GM19468 (cell line): Measurements from ENCODE around the gene ARID3A.

Experiments
- ATAC-seq: cut with Tn5 transposase; IDR thresholded peaks from one replicate; pipeline ENCODE4 v1.9.1; 2021; ENCODE audit warnings: mild to moderate bottlenecking, moderate library complexity, moderate number of reproducible peaks; ENCODE audit not compliant: unreplicated experiment; ENCODE audit errors: extremely low read depth

The ARID3A gene

GRCh38 chr19:998064-998463 lies 72.2 kb downstream of the ARID3A start:
- no peak for ATAC-seq

DNA sequence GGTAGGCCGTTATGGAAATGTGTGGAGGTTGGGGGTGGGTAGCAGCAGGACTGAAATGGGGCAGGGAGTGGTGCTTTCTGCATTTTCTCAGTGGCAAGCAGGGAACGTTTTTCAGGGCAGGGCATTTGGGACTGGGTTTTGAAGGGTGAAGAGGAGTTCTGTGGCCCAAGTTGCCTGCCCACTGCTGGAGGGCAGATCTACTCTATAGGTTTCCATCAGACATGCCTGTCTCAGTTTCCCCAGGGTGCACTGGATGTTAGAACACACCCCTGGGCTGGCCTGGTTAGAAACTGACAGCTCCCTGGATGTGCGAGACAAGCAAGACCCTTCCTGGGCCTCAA lies 73.5 kb downstream of the ARID3A start:
- ATAC-seq: no peak

DNA sequence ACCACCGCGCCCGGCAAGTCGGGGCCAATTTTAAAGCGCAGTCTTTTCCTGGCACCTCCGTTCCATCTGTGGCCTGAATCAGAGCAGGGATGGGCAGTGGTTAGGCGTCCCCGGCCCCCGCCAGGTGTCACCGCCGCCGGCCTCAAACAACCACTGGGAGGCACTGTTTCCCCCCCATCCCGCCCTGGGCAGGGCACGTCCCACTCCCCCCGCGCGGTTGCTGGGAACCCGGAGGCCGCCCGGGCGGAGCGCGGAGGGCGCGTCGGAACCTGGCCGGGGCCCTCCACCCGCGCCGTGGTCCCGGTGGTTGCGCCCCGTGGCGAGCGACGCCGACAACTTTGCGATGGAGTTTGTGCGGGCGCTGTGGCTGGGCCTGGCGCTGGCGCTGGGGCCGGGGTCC lies 74.3 kb downstream of the ARID3A start, which contains the start of gene GRIN3B:
GRIN3B (plus strand) TSS at position 325 of the 400 bp plus-strand sequence; CDS start at position 344, 19 bp downstream.
- no peak for ATAC-seq

DNA sequence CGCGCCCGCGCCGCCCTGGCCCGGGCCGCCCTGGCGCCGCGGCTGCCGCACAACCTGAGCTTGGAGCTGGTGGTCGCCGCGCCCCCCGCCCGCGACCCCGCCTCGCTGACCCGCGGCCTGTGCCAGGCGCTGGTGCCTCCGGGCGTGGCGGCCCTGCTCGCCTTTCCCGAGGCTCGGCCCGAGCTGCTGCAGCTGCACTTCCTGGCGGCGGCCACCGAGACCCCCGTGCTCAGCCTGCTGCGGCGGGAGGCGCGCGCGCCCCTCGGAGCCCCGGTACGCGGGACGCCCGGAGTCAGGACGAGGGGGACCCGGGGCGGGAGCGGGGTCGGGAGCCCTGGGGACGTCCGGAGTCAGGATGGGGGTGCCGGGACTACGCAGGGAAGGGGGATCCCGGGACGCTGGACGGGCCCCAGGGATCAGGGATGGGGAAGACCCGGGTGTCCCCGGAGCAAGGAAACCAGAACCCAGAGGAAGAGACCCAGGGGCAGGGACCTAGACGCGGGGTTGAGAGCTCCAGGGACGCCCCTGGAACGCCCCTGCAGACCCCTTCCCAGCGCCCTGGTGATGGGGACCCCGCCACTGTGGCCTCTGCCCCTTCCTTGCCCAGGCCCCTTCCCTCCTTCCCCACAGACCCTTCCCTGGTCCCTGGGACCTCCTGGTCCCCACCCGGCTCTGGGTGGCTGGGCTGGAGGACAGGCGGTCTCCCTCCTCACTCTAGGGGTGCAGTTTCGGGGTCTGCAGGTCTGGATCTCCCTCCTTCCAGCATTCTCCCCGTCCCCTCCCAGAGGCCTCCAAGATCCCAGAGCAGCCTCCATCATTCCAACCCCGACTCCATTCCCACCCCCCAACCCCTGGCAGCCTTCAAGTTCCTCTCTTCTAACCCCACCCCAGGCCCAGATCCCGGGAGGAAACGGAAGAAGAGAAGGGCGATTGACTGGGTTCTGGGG lies 75.0 kb downstream of the ARID3A start:
- ATAC-seq: no peak

DNA sequence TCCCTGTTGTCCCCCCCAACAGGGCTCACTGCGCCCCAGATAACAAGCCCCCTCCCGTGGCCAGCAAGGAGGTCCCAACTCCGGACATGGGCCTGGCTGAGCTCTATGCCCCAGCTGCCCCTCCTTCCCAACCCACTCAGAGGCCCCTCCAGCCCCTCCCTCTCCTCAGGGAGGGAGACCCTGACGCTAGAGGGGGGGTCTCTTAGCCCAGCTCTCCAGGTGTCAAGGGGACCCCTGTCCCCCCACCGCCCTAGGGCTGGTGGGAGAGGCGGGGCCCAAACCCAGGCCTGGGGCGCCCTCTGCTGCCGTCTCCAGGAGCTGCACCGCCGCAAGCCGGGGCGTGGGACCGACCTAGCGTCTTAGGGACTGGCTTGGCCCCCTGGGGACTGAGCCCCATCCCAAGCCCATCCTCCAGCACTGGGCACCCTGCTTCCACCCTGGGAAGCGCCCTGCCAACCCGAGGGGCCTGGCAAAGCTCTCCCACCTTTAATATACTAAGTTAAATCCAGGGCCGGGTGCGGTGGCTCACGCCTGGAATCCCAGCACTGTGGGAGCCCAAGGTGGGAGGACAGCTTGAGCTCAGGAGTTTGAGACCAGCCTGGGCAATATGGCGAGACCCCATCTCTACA lies 75.8 kb downstream of the ARID3A start:
- no peak for ATAC-seq

DNA sequence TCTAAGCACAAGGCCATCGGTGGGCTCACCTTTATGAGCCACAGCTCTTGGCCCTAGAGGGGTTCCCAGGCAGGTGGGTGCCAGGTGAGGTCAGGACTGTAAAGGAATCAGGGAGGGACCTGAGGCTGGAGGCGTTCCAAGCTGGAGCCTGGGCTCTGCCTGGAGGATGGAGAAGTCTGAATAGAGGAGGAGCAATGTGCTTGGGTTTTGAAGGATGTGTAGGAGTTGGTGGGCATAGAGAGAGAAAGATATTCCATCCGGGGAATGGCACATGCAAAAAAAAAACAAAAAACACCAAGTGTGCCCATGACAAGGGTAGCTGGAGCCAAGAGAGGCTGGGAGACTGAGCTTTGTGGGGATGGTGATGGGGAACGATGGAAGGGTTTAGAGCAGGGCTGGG lies 76.8 kb downstream of the ARID3A start:
- ATAC-seq: no peak

DNA sequence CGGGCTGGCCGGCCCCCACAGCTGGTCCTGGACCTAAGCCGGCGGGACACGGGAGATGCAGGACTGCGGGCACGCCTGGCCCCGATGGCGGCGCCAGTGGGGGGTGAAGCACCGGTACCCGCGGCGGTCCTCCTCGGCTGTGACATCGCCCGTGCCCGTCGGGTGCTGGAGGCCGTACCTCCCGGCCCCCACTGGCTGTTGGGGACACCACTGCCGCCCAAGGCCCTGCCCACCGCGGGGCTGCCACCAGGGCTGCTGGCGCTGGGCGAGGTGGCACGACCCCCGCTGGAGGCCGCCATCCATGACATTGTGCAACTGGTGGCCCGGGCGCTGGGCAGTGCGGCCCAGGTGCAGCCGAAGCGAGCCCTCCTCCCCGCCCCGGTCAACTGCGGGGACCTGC lies 77.4 kb downstream of the ARID3A start:
- no peak for ATAC-seq

GRCh38 chr19:1004204-1004802 lies 78.5 kb downstream of the ARID3A start:
- ATAC-seq: no peak

GRCh38 chr19:1004803-1005664 lies 79.2 kb downstream of the ARID3A start:
- ATAC-seq: no peak

- ATAC-seq: no peak
Observed at GRCh38 chr19:1006711-1007398, 81.0 kb downstream of the ARID3A start.

GRCh38 chr19:1007399-1008251 lies 81.8 kb downstream of the ARID3A start:
- no peak for ATAC-seq

GRCh38 chr19:1008268-1009040 lies 82.6 kb downstream of the ARID3A start:
- no peak for ATAC-seq

GRCh38 chr19:1009041-1009980 lies 83.5 kb downstream of the ARID3A start:
- ATAC-seq: no peak

DNA sequence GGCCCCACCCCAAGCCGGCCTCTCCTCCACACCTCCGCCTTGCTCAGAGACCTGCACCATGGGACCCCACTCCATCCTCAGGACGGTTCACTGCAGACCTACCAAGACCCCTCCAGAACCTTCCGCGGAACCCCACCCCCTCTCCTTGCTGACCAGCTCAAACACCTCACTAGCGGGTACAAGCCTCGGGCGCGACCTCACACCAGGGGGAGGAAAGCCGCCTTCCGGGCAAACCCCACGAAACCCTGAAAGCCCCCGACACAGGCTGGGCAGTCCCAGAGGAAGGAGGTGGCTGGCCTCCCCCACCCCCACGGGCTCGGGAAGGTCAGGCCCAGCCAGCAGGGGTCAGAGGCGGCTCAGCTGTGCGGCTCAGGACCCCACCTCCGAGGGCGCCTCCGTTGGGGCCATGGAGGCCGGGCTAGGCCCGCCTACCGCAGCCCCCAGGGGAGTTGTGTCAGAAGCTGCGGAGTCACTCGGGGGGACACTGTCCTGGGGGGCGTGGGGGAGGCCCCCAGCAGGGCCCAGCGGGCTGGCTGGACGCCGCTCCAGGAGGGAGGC lies 84.2 kb downstream of the ARID3A start:
- no peak for ATAC-seq

- no peak for ATAC-seq
Observed at GRCh38 chr19:1010586-1011510, 85.0 kb downstream of the ARID3A start.
